K562 (cell line): ENCODE data around the gene PRR9.

ENCODE experiments used
- CEBPB ChIP-seq: fragments of 450-650 bp; IDR thresholded peaks from 2 replicates; pipeline ENCODE4 v1.6.1; 2016; ENCODE audit warnings: missing genetic modification characterization, missing compliant biosample characterization
- CHD1 ChIP-seq: fragments of 200-600 bp; sonication (generic); IDR thresholded peaks from one replicate; pipeline ENCODE4 v1.6.1; 2012; ENCODE audit warnings: mild to moderate bottlenecking, moderate library complexity, low read length, inconsistent platforms
- CREM ChIP-seq: IDR thresholded peaks from 2 replicates; pipeline ENCODE4 v1.6.1; 2014; ENCODE audit warnings: antibody characterized with exemption, low read depth
- CTCF ChIP-seq, 3 experiments: IDR thresholded peaks in 2 of 3; conservative IDR thresholded peaks in 1 of 3; 2 replicates each; pipeline ENCODE4 v1.5.1; 2011 to 2012; ENCODE audit warnings: low read length in 3 of 3, mild to moderate bottlenecking in 3 of 3, control low read depth in 2 of 3, improper control_type of control experiment in 1 of 3, inconsistent platforms in 1 of 3, low read depth in 1 of 3, mixed read lengths in 1 of 3, moderate library complexity in 1 of 3; ENCODE audit not compliant: insufficient read depth in 2 of 3
- MXI1 ChIP-seq: IDR thresholded peaks from 2 replicates; pipeline ENCODE4 v1.6.1; 2011; ENCODE audit warnings: low read depth, mild to moderate bottlenecking, improper control_type of control experiment, low read length
- POLR2A ChIP-seq: fragments of 450-650 bp; conservative IDR thresholded peaks from 2 replicates; pipeline ENCODE4 v1.6.1; 2016
- POLR2G ChIP-seq: fragments of 200-400 bp; formaldehyde crosslinking; IDR thresholded peaks from 2 replicates; pipeline ENCODE4 v1.6.1; 2017; ENCODE audit warnings: low read depth, mild to moderate bottlenecking, antibody characterized with exemption, low read length, moderate library complexity
- RBM22 ChIP-seq: fragments of 200-400 bp; formaldehyde crosslinking; IDR thresholded peaks from 2 replicates; pipeline ENCODE4 v1.6.1; 2018; ENCODE audit warnings: low read length, low read depth; ENCODE audit not compliant: poor library complexity, severe bottlenecking
- SMARCA5 ChIP-seq: fragments of 450-650 bp; IDR thresholded peaks from 2 replicates; pipeline ENCODE4 v1.6.1; 2016
- SP2 ChIP-seq: IDR thresholded peaks from 2 replicates; pipeline ENCODE4 v1.6.1; 2011; ENCODE audit warnings: mild to moderate bottlenecking, low read depth, low read length, moderate library complexity; ENCODE audit not compliant: poor library complexity, severe bottlenecking; ENCODE audit errors: extremely low read depth
- TEAD1 ChIP-seq, 2 experiments: fragments of 450-650 bp in 1 of 2; sonication (generic) in 1 of 2; formaldehyde crosslinking; IDR thresholded peaks; 2 replicates each; pipeline versions ENCODE4 v1.4.0 to v1.8.0; 2020 to 2022; ENCODE audit warnings: mild to moderate bottlenecking in 2 of 2, missing genetic modification reagents in 1 of 2
- TFAM ChIP-seq: fragments of 250-450 bp; sonication (Bioruptor Pico); conservative IDR thresholded peaks from 2 replicates; pipeline ENCODE4 v1.5.0; 2021; ENCODE audit warnings: mild to moderate bottlenecking, moderate library complexity
- ZNF165 ChIP-seq: fragments of 250-450 bp; sonication (Bioruptor Pico); IDR thresholded peaks from 2 replicates; pipeline ENCODE4 v1.4.0; 2020; ENCODE audit warnings: borderline replicate concordance

GRCh38 chr1:153238527-153238926 lies 21.1 kb downstream of the PRR9 start:
- TF ChIP-seq POLR2G (no peak), POLR2A (no peak), SMARCA5 (no peak), CREM (no peak), CTCF (IDR thresholded peaks at IDR 0.05 in 2 of 3, conservative IDR thresholded peaks at IDR 0.05 in 1 of 3; ENCODE audit: insufficient read depth in 2 of 3, low read depth in 1 of 3, low read length in 3 of 3) (peak; percentile 16 to 45 (median 37); a peak in 3 of 6 replicates), TEAD1 (CRISPR knock-in tag; IDR thresholded peaks at IDR 0.05) (no peak), SP2 (no peak), TFAM (CRISPR knock-in tag) (no peak), CEBPB (tag) (no peak), CHD1 (no peak), ZNF165 (CRISPR knock-in tag) (no peak), MXI1 (no peak), RBM22 (no peak)
